GM12873 (cell line): ENCODE measurements around the gene FBN1.

Source experiments
- TF ChIP-seq, protein P1 (sequence below): IDR thresholded peaks from 2 replicates; pipeline ENCODE4 v1.5.1; 2012; ENCODE audit warnings: low read depth, mild to moderate bottlenecking, moderate library complexity, low read length, control low read depth; ENCODE audit not compliant: insufficient read depth; ENCODE audit errors: missing control alignments

The FBN1 gene

DNA sequence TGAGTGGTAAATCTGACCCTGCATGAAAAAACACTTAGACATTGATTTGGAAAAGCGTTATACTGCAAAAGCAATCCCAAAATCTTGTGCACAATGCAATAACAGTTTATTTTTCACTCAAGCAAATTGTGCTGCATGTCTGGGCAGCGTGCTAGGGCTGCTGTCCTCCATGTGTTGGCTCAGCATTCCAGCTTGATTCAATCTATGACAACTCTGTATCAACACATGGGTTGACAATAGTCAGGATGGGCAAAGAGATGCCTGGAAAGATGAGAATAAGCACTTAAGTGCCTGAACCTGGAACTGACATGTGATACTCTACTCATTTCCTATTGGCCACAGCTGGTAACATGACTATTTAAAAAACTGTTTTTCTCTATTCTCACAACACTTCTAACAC, 262.5 kb downstream of the FBN1 start:
- TF ChIP-seq, protein P1, sequence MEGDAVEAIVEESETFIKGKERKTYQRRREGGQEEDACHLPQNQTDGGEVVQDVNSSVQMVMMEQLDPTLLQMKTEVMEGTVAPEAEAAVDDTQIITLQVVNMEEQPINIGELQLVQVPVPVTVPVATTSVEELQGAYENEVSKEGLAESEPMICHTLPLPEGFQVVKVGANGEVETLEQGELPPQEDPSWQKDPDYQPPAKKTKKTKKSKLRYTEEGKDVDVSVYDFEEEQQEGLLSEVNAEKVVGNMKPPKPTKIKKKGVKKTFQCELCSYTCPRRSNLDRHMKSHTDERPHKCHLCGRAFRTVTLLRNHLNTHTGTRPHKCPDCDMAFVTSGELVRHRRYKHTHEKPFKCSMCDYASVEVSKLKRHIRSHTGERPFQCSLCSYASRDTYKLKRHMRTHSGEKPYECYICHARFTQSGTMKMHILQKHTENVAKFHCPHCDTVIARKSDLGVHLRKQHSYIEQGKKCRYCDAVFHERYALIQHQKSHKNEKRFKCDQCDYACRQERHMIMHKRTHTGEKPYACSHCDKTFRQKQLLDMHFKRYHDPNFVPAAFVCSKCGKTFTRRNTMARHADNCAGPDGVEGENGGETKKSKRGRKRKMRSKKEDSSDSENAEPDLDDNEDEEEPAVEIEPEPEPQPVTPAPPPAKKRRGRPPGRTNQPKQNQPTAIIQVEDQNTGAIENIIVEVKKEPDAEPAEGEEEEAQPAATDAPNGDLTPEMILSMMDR, result no peak

DNA sequence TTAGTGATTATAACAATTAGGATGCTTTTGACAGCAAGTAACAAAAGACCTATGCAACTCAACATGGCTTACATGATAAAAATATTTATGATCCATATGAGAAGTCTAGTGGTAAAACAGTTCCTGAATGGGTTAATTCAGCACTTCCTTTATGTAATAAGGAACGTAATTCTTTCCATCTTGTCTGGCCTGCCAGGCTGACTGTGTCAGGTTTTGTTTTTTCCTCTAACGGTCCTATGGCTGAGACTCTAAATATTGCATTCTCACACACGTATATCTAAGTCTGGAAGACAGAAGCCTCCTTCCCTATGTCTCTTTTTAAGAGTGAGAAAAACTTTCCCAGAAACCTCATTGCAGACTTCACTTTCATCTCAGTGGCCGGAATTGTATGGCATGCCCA, 263.6 kb downstream of the FBN1 start:
- TF ChIP-seq, protein P1, result no peak

DNA sequence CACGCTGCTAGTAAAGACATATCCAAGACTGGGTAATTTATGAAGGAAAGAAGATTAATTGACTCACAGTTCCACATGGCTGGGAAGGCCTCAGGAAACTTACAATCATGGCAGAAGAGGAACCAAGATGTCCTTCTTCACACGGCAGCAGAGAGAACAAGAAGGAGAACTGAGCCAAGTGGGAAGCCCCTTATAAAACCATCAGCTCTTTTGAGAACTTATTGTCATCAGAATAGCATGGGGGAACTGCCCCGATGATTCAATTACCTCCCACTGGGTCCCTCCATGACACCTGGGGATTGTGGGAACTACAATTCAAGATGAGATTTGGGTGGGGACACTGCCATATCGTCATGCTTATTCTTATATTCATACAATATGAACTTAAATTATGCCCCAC, 265.3 kb downstream of the FBN1 start:
- TF ChIP-seq, protein P1, result no peak

DNA sequence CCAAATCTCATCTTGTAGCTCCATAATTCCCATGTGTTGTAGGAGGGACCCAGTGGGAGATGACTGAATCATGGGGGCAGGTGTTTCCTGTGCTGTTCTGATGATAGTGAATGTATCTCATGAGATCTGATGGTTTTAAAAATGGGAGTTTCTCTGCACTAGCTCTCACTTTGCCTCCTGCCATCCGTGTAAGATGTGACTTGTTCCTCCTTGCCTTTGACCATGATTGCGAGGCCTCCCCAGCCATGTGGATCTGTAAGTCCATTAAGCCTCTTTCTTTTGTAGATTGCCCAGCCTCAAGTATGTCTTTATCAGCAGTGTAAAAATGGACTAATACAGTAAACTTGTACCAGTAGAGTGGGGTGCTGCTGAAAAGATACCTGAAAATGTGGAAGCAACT, 269.7 kb downstream of the FBN1 start:
- TF ChIP-seq, protein P1, result no peak

DNA sequence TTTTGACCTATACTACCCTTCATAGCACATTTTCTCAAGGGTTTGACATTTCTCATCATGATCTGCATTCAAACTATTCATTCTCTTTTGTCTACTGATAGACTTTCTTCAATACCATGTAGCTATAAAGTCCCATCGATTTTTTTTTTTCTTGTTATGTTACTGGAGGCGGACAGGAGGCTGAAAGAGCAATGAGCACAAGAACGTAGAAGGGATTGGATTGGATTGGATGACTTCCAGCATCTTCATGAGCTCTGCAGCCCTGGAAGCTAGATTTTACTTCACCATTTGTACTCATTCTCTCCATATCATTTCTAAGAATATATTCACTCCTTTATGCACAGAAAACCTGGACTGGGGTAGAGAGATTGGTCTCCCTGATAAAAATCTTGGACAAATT, 271.0 kb downstream of the FBN1 start:
- TF ChIP-seq, protein P1, result no peak

DNA sequence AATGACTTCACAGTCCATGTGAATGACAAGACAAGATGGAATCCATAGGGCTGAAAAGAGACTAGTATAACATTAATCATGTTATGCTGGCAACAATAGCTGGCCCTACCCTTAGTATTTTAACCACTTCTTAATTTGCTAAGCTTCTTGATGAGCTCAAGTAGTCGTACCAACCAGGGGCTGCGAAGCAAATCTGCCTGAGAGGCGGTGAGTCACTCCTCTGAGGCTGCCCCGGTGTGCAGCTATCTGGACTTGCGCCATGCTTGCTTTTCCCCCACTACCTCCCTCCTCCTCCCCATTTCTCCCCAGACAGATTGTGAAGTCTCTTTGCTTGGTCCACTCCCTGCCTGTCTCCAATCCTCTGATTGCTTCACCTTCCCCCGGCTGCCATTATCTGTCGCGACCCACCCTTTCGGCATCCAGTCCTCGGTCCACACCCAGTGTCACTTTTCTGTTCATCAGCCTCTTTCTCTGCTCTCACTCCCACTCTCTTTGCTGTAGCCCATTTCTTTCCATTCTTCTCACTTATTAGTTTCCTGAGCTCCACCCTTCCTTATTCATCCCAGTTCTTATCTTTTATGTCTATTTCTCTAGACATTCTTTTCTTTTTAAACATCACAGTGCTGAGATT, 271.6 kb downstream of the FBN1 start:
- TF ChIP-seq, protein P1, result no peak

DNA sequence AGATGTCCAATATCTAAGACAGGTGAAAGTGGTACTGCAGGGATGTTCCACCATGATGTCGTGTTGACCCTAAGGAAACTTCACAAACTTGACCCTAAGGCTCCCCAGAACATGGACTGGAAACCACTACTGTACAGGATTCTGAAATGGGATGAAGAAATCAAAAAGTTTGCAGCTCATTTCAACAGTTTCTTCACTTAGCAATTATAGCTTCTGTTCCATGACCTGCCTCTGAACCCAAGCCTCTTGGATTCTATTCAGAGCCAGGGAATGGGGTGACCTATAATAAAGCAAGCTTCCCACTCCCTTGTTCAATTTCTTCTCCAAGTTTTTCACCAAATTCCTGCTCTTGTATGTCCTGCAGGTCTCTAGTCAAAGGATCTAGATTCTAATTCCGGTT, 273.5 kb downstream of the FBN1 start:
- TF ChIP-seq, protein P1, result no peak

DNA sequence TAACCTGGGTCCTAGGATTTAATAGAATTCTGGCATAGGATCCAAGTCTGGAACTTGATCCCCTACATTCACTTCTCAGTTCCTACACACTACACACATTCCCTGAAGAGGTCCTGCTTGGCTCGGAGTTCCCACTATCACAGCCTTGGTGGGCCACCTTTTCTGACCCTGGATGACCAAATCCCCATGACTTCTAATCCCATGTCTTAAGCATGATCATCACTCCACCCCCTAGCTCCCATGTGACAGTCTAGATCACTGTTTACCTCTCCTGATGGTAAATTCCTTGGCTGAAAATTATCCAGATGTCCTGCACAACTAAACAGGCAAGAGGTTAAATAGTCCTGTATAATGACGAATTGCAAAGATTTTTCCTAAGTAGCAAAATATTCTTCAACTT, 274.0 kb downstream of the FBN1 start:
- TF ChIP-seq, protein P1, result no peak
